GDM1 (cell line): ENCODE data around the gene SNX20.

Source experiments
- DNase-seq: peaks from one replicate; lab custom pipeline; 2025; lab: John Stamatoyannopoulos, UW

SNX20 gene

GRCh38 chr16:50681021-50681885 is at the start of gene SNX20:
TSS of gene SNX20 (minus strand) at chr16:50681312. CDS start at chr16:50677526, 3,786 bp downstream.
- DNase-seq = peak; percentile 58

- DNase-seq = no peak
Measured at GRCh38 chr16:50724306-50724705, 43.2 kb upstream of the SNX20 start.

GRCh38 chr16:50722960-50723359 is 41.8 kb upstream of the SNX20 start:
- DNase-seq = no peak

DNA sequence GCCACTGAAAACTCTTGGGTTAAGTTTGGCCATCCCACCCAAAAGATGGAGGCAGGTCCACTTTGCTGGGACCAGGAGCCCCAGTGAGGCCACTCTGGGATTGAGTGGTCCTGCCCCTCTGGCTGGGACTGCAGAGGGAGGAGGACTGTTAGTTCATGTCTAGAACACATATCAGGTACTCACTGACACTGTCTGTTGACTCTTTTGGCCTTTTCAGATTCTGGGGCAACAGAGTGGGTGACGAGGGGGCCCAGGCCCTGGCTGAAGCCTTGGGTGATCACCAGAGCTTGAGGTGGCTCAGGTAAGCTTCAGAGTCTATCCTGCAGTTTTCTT is 41.3 kb upstream of the SNX20 start:
- DNase-seq = no peak

DNA sequence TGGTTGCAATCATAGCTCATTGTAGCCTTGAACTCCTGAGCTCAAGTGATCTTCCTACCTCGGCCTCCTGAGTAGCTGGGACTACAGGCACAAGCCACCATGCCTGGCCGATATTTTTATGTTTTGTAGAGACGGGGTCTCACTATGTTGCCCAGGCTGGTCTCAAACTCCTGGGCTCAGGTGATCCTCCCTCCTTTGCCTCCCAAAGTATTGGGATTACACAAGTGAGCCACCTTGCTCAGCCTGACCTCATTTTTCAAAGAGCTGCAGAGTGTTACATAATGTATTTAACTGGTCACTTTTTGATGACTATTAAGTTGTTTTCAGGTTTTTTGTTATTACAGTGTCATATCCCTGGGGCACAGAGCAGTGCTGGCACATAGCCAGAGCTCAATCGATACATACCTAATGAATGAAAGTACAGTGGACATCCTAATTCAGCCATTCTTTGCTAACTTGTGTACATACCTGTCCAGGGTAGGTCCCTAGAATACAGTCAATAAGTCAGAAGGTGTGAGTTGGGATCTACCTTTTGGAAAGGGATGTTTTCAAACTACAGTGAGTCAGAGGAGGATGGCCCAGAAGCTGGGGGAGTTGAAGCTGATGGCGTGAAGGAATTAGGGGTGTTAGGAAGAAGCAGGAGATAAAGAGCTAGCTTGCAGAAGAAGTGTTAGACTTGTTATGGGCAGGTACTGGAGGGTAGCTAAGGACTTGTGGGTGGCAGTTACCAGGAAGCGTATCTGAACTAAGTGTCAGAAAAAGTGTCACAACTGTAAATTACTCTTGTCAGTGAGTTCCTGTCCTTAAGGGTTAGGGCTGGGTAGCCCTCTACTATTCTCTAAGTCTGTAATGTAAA is 40.7 kb upstream of the SNX20 start:
- peak; percentile 25 for DNase-seq

- no peak for DNase-seq
Measured at GRCh38 chr16:50719401-50720337, 38.6 kb upstream of the SNX20 start.

DNA sequence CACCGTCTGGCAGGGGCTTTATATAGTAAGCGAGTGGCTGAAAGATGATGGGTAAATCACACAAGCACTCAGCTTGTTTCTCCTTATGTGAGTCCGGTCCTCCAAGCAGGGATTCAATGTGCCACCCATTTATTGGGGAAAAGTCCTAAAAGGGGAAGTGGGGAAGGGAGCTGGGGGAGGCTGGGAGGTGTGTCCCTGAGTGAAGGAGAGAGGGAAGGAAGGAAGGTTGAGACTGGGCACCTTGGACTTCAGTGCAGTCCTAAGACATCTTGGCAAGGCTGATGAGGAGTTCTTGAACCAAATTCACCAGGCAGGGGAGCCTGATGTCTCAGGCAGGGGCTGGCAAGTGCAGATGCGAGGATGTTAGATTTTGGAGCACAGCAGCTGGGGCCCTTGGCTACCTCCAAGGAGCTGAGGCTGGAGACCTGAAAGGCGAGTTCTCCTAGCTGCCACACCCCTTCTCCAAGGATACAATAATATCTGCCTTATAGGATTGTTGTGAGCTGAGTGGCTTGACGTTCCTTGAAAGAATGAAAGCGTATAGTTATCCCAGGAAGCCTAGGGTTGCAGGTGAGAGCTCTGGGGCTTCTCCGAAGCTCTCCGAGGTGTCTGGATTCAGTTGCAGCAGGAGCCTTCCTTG is 37.8 kb upstream of the SNX20 start:
- DNase-seq = no peak

GRCh38 chr16:50718061-50718760 is 37.1 kb upstream of the SNX20 start:
- DNase-seq = no peak

DNA sequence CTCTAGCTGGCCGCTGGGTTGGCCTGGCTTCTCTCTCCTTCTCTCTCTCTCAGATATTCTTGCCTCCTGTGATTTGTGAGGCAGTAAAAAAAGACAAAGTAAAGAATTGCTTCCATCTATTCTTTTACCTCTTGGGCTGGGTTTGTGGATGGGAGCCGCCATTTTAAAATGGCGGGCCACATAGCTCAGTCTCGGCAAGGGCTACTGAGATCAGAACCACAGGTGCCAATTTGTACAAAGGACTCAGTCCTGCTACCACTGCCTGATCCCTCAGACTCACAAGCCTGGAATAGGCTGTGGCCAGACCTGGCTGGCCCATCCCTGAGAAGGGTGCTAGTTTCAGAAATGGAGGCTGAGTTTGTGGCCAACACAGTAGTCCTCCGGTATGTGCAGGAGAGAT is 36.4 kb upstream of the SNX20 start:
- no peak for DNase-seq

DNA sequence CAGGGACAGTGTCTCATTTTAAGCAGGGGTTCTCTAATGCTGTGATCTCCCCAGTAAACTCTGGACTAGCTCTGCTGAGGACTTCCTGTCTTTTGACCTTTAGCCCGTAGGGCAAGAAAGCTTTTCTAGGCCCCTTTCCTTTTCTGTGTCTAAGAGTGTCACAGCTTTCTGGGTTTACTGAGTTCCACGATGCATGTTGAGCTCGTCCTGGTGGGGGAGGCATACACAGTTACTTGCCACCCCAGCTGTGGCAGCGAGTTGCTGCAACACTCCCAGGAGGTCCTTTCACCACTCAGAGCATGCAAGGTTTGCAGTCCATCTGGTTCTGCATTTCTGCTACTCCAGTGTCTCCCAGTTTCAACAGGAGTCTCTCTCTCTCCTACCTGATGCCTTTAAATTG is 36.0 kb upstream of the SNX20 start:
- DNase-seq = no peak

DNA sequence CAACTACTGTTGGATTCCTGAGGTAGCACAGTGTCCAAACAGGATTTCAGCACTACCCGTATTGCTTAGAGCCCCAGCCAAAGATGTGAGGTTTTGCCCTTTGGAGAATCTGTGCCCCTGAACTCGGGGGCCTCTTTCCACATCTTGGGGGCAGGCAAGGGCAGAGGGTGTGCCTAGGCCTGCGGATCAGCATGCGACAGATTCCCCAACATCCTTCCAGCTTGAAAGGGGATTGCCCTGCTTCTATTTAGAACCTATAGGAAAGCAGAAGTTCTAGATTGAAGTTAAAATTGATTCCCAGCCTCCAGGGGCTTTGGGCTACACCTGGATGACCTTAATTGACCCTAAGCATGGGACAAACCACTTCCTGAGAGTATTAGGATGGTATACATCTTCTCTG is 31.8 kb upstream of the SNX20 start:
- DNase-seq = no peak

DNA sequence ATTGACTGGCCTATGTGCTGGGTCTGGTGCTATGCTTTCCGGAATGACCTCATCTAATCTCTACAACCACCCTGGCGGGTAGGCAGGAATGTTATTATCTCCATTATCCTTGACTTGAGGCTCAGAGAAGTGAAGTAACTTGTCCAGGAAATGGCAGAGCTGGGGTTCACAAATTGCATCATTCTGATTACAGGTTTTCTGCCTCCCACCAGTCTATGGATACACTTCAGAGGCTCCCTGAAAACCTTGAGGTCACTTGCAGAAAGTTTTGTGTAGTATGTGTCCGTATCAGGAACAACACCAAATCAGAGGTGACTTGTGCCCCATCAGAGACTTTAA is 31.4 kb upstream of the SNX20 start:
- no peak for DNase-seq

- no peak for DNase-seq
Measured at GRCh38 chr16:50711862-50712559, 30.9 kb upstream of the SNX20 start.

GRCh38 chr16:50711040-50711439 is 29.9 kb upstream of the SNX20 start:
- DNase-seq = no peak

DNA sequence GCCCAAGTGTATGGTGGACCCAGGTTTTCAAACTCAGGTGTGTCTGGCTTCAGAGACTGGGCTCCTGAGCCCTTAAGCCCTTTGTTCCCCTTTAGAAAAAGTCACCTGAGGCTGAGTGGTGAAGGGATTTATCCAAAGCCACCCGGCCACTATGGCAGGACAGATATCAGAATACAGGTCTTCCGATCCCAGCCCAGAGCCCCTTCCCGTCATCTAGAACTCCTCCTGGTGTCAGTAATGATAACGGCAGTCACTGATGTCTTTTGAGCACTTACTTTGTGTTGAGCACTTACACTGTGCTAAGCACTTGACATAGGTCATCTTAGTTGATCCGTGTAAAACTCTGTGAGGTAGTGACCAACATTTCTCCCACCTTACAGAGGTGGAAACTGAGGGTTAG is 28.9 kb upstream of the SNX20 start:
- DNase-seq = no peak

GRCh38 chr16:50709061-50709684 is 28.1 kb upstream of the SNX20 start:
- DNase-seq = peak; percentile 45

GRCh38 chr16:50708373-50709060 is 27.4 kb upstream of the SNX20 start:
- DNase-seq = no peak

DNA sequence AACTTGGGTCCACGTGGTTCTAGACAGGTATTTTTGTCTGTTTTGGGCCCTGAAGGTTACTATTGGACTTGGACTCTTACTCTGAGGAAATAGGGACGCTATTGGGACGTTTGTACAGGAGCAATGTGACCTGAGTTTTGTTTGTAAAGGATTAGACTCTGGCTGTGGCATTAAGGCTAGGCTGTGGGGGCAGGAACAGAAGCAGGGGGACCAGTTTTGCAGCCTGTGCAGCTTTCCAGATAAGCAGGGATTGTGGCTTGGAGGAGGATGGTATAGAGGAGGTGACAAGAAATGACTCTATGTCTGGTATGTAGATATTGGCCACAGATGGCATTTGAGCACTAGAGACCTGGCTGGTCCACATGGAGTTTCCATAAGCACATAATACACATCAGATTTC is 25.1 kb upstream of the SNX20 start:
- DNase-seq = no peak

GRCh38 chr16:50705436-50706110 is 24.5 kb upstream of the SNX20 start:
- DNase-seq = no peak
